ENCODE results near the gene FREM1. TPM values are rescaled to one million over a fixed set of nuclear protein-coding genes. Genes with fewer than 3 reads are reported as not detected.

The FREM1 gene
- total and polyA plus RNA-seq, 2 of the 13 experiments (the other 11 are each of a cell fraction or from before 2014, with no cell fraction given), result 64.3 to 202 TPM

DNA sequence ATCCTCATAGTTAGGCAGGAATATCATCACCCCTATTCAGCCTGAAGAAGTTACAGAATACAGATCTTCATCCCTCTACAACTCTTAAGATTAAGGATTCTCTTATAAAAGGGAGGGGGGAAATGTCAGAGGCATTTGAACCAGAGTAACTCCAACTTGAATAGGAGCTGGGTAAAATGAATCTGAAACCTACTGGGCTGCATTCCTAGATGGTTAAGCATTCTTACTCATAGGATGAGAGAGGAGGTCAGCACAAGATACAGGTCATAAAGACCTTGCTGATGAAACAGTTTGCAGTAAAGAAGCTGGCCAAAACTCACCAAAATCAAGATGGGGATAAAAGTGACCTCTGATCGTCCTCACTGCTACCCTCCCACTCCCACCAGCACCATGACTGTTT is 14.4 kb downstream of the FREM1 start:
- H4K20me1 ChIP-seq (ENCODE audit: insufficient read depth, low read length), result no peaks in the 10 kb centered on the region
- H3K27ac ChIP-seq (ENCODE audit: extremely low read length, insufficient read depth, low read length), result no peak overlapping the region
- H3K9me3 ChIP-seq (ENCODE audit: low read length), result no peaks in the 10 kb centered on the region
- in situ Hi-C loops (cut with HindIII; ENCODE audit: extremely low pct_ligation_motif_present, low pct_unique_long_range_greater_than_20kb), result no loop called here
- POLR2A ChIA-PET, result interaction anchor here (2.3 kb wide), 1 partner anchor 14 kb away, joined by 4 read pairs; the partner anchor contains the start of gene FREM1
- no peak overlapping the region for H3K4me3 ChIP-seq (replicated peaks in 1 of 3; ENCODE audit: insufficient read depth in 1 of 3, low read depth in 2 of 3, low read length in 3 of 3)
- TF ChIP-seq ZNF343 (CRISPR knock-in tag; IDR thresholded peaks at IDR 0.05) (no peak), ZNF816 (CRISPR knock-in tag; IDR thresholded peaks at IDR 0.05; ENCODE audit: borderline replicate concordance) (no peak), HNF4A (CRISPR knock-in tag; IDR thresholded peaks at IDR 0.05) (no peak), ZNF790 (CRISPR knock-in tag; IDR thresholded peaks at IDR 0.05; ENCODE audit: borderline replicate concordance) (no peak), MIER2 (CRISPR knock-in tag; IDR thresholded peaks at IDR 0.05) (no peak), ZNF263 (CRISPR knock-in tag; IDR thresholded peaks at IDR 0.05) (no peak)
- TF ChIP-seq, protein P1, sequence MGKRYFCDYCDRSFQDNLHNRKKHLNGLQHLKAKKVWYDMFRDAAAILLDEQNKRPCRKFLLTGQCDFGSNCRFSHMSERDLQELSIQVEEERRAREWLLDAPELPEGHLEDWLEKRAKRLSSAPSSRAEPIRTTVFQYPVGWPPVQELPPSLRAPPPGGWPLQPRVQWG (CRISPR knock-in tag; IDR thresholded peaks at IDR 0.05; ENCODE audit: borderline replicate concordance, low read depth), result no peak
- TF ChIP-seq, protein P2, sequence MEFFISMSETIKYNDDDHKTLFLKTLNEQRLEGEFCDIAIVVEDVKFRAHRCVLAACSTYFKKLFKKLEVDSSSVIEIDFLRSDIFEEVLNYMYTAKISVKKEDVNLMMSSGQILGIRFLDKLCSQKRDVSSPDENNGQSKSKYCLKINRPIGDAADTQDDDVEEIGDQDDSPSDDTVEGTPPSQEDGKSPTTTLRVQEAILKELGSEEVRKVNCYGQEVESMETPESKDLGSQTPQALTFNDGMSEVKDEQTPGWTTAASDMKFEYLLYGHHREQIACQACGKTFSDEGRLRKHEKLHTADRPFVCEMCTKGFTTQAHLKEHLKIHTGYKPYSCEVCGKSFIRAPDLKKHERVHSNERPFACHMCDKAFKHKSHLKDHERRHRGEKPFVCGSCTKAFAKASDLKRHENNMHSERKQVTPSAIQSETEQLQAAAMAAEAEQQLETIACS (CRISPR knock-in tag; IDR thresholded peaks at IDR 0.05), result no peak
- TF ChIP-seq, protein P3, sequence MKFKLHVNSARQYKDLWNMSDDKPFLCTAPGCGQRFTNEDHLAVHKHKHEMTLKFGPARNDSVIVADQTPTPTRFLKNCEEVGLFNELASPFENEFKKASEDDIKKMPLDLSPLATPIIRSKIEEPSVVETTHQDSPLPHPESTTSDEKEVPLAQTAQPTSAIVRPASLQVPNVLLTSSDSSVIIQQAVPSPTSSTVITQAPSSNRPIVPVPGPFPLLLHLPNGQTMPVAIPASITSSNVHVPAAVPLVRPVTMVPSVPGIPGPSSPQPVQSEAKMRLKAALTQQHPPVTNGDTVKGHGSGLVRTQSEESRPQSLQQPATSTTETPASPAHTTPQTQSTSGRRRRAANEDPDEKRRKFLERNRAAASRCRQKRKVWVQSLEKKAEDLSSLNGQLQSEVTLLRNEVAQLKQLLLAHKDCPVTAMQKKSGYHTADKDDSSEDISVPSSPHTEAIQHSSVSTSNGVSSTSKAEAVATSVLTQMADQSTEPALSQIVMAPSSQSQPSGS (CRISPR knock-in tag; IDR thresholded peaks at IDR 0.05), result no peak
- TF ChIP-seq, protein P4, sequence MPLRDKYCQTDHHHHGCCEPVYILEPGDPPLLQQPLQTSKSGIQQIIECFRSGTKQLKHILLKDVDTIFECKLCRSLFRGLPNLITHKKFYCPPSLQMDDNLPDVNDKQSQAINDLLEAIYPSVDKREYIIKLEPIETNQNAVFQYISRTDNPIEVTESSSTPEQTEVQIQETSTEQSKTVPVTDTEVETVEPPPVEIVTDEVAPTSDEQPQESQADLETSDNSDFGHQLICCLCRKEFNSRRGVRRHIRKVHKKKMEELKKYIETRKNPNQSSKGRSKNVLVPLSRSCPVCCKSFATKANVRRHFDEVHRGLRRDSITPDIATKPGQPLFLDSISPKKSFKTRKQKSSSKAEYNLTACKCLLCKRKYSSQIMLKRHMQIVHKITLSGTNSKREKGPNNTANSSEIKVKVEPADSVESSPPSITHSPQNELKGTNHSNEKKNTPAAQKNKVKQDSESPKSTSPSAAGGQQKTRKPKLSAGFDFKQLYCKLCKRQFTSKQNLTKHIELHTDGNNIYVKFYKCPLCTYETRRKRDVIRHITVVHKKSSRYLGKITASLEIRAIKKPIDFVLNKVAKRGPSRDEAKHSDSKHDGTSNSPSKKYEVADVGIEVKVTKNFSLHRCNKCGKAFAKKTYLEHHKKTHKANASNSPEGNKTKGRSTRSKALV (CRISPR knock-in tag; IDR thresholded peaks at IDR 0.05), result no peak
- H3K4me2 ChIP-seq (ENCODE audit: low read depth, low read length), result no peak overlapping the region
- WGBS (ENCODE audit: low lambda C conversion rate), result 47% methylated on average over 1 of the region's 1 CpG
- no peaks in the 10 kb centered on the region for H3K36me3 ChIP-seq (replicated peaks in 1 of 2; ENCODE audit: control insufficient read depth in 1 of 2, insufficient read depth in 2 of 2, low read length in 2 of 2)
- intact Hi-C loops (cut with micrococcal nuclease; ENCODE audit: unreplicated experiment), result no loop called here
- CTCF ChIA-PET (ENCODE audit: low intra/inter-chr PET ratio, low total read pairs), result no interaction called here
- DNase-seq (ENCODE audit: low spot score), result no peak
- H3K79me2 ChIP-seq (ENCODE audit: insufficient read depth, low read length), result peaks cover 16% of the 10 kb centered on the region
- ATAC-seq, result no peak
- no peaks in the 10 kb centered on the region for H3K27me3 ChIP-seq (ENCODE audit: control insufficient read depth in 1 of 2, insufficient read depth in 2 of 2, low read length in 2 of 2)
- BruUV-seq (replicated peaks), result no TSS peak
- no peak overlapping the region for H3K9ac ChIP-seq (ENCODE audit: insufficient read depth, low read depth, low read length)
- FAIRE-seq, result no peak
- H2AFZ ChIP-seq (ENCODE audit: low read length), result no peak overlapping the region
- H3K4me1 ChIP-seq (ENCODE audit: insufficient read depth, low read length), result peaks cover 78% of the 10 kb centered on the region
